ENCODE results near the gene SLC17A3.

Gene SLC17A3

DNA sequence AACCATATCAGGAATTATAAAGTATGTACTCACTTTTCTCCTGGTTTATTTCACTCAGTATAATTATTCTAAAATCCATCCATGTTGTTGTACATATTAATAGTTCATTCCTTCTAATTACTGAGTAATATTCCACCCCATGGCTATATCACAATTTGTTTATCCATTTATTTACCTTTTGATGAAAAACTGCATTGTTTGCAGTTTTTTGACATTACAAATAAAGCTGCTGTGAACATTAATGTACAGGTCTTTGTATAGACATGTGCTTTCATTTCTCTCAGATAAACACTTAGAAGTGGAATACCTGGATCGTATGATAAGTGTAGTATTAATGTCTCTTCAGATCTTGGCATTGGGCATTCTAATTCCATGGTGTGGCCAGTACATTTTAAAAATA lies 4.2 kb downstream of the SLC17A3 start:
- no peak overlapping the region for H4K8ac ChIP-seq (ENCODE audit: low read depth, low read length)
- no peak overlapping the region for H3K4me3 ChIP-seq (ENCODE audit: low read length in 2 of 2)
- no peaks in the 10 kb centered on the region for H3K79me1 ChIP-seq (ENCODE audit: low read depth, low read length)
- H3K27ac ChIP-seq (replicated peaks; ENCODE audit: low read length) = no peak overlapping the region
- no peak overlapping the region for H3K23ac ChIP-seq (ENCODE audit: low read depth, low read length, poor library complexity)
- no peak overlapping the region for H2AFZ ChIP-seq (ENCODE audit: low read length)
- DNase-seq (ENCODE audit: low spot score) = no peak
- no peak overlapping the region for H2BK5ac ChIP-seq (ENCODE audit: low read length)
- H3K18ac ChIP-seq (ENCODE audit: low read length) = no peak overlapping the region
- no peak overlapping the region for H2AK5ac ChIP-seq (ENCODE audit: low read depth, low read length)
- no peaks in the 10 kb centered on the region for H3K9me3 ChIP-seq (replicated peaks in 1 of 2; ENCODE audit: control insufficient read depth in 2 of 2, insufficient read depth in 1 of 2, low read depth in 1 of 2, low read length in 2 of 2)
- no peak overlapping the region for H2BK15ac ChIP-seq (ENCODE audit: low read length)
- H3K4me1 ChIP-seq (ENCODE audit: control insufficient read depth in 2 of 2, insufficient read depth in 1 of 2, low read depth in 1 of 2, low read length in 2 of 2) = no peaks in the 10 kb centered on the region
- no peak overlapping the region for H4K91ac ChIP-seq (ENCODE audit: low read depth, low read length, poor library complexity)
- WGBS, 2 donors (ENCODE audit: extremely low coverage in 2 of 2, insufficient read length in 2 of 2, insufficient replicate concordance in 1 of 2) = no CpG with 5 or more reads among the region's 1 CpG
- H2BK120ac ChIP-seq (ENCODE audit: low read depth, low read length) = no peak overlapping the region
- H3K14ac ChIP-seq (ENCODE audit: low read length) = no peak overlapping the region
- no peaks in the 10 kb centered on the region for H3K36me3 ChIP-seq (replicated peaks in 1 of 2; ENCODE audit: control insufficient read depth in 2 of 2, insufficient read depth in 2 of 2, low read length in 2 of 2)
- H3K4ac ChIP-seq (ENCODE audit: low read length) = no peak overlapping the region
- no peak overlapping the region for H3K9ac ChIP-seq (ENCODE audit: low read depth, low read length, poor library complexity)
- no peak overlapping the region for H2BK12ac ChIP-seq (ENCODE audit: low read length)
- no peaks in the 10 kb centered on the region for H3K27me3 ChIP-seq (ENCODE audit: control insufficient read depth in 3 of 3, insufficient read depth in 3 of 3, low read depth in 1 of 3, low read length in 3 of 3)
- no peak overlapping the region for H3K4me2 ChIP-seq (ENCODE audit: insufficient read depth, low read length, poor library complexity, severe bottlenecking)

DNA sequence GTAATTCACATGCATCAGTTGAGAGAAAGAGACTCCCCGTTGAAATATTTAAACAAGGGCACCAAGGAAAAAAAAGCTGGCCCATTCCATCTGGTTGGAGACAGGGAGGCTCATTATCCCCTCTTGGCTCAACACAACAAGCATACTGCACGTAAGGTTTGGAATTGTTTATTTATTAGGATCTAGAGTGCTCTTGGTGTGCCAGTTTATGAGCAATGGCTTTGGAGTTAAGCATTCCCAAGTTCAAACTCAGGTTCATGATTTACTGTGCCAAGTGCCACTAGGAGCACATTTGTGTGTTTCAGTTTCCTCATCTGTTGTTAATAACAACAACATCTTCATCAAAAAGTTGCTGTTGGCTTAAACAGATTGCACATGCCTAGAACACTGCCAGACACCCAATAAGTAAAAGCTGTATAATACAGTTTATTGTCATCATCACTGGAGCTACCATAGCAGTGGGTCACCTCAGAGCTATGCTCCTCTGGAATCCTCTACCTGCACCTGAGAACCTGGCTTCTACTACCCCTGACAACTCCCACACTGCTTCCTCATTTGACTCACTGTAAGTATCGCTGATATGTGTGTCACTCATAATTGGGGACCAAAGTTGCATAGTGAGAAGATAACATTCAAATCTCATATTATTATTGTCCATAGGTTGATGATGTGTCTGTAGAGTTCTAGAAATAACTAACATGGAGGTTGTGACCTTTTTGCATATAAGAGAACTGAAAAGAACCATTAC lies 5.4 kb downstream of the SLC17A3 start:
- H2BK5ac ChIP-seq (ENCODE audit: low read length) = no peak overlapping the region
- no peaks in the 10 kb centered on the region for H3K9me3 ChIP-seq (replicated peaks in 1 of 2; ENCODE audit: control insufficient read depth in 2 of 2, insufficient read depth in 1 of 2, low read depth in 1 of 2, low read length in 2 of 2)
- H3K4me2 ChIP-seq (ENCODE audit: insufficient read depth, low read length, poor library complexity, severe bottlenecking) = no peak overlapping the region
- WGBS, 2 donors (ENCODE audit: extremely low coverage in 2 of 2, insufficient read length in 2 of 2, insufficient replicate concordance in 1 of 2) = no CpG with 5 or more reads among the region's 3 CpGs
- no peak overlapping the region for H3K14ac ChIP-seq (ENCODE audit: low read length)
- no peak overlapping the region for H3K4ac ChIP-seq (ENCODE audit: low read length)
- H3K4me1 ChIP-seq (ENCODE audit: control insufficient read depth in 2 of 2, insufficient read depth in 1 of 2, low read depth in 1 of 2, low read length in 2 of 2) = no peaks in the 10 kb centered on the region
- no peaks in the 10 kb centered on the region for H3K79me1 ChIP-seq (ENCODE audit: low read depth, low read length)
- H4K8ac ChIP-seq (ENCODE audit: low read depth, low read length) = no peak overlapping the region
- no peak overlapping the region for H3K27ac ChIP-seq (replicated peaks; ENCODE audit: low read length)
- no peak for DNase-seq (ENCODE audit: low spot score)
- H2BK120ac ChIP-seq (ENCODE audit: low read depth, low read length) = no peak overlapping the region
- no peak overlapping the region for H3K9ac ChIP-seq (ENCODE audit: low read depth, low read length, poor library complexity)
- H3K23ac ChIP-seq (ENCODE audit: low read depth, low read length, poor library complexity) = no peak overlapping the region
- H2AK5ac ChIP-seq (ENCODE audit: low read depth, low read length) = no peak overlapping the region
- H2AFZ ChIP-seq (ENCODE audit: low read length) = no peak overlapping the region
- no peak overlapping the region for H3K4me3 ChIP-seq (ENCODE audit: low read length in 2 of 2)
- H2BK15ac ChIP-seq (ENCODE audit: low read length) = no peak overlapping the region
- no peaks in the 10 kb centered on the region for H3K36me3 ChIP-seq (replicated peaks in 1 of 2; ENCODE audit: control insufficient read depth in 2 of 2, insufficient read depth in 2 of 2, low read length in 2 of 2)
- no peak overlapping the region for H2BK12ac ChIP-seq (ENCODE audit: low read length)
- H3K27me3 ChIP-seq (ENCODE audit: control insufficient read depth in 3 of 3, insufficient read depth in 3 of 3, low read depth in 1 of 3, low read length in 3 of 3) = no peaks in the 10 kb centered on the region
- H3K18ac ChIP-seq (ENCODE audit: low read length) = no peak overlapping the region
- no peak overlapping the region for H4K91ac ChIP-seq (ENCODE audit: low read depth, low read length, poor library complexity)

- Histone ChIP-seq H4K91ac (ENCODE audit: low read depth, low read length, poor library complexity) (no peak overlapping the region), H3K4me3 (ENCODE audit: low read length in 2 of 2) (no peak overlapping the region), H3K9me3 (replicated peaks in 1 of 2; ENCODE audit: control insufficient read depth in 2 of 2, insufficient read depth in 1 of 2, low read depth in 1 of 2, low read length in 2 of 2) (no peaks in the 10 kb centered on the region), H2BK15ac (ENCODE audit: low read length) (no peak overlapping the region), H3K4me2 (ENCODE audit: insufficient read depth, low read length, poor library complexity, severe bottlenecking) (no peak overlapping the region), H2BK12ac (ENCODE audit: low read length) (no peak overlapping the region), H4K8ac (ENCODE audit: low read depth, low read length) (no peak overlapping the region), H3K14ac (ENCODE audit: low read length) (no peak overlapping the region), H2AK5ac (ENCODE audit: low read depth, low read length) (no peak overlapping the region), H3K27me3 (ENCODE audit: control insufficient read depth in 3 of 3, insufficient read depth in 3 of 3, low read depth in 1 of 3, low read length in 3 of 3) (no peaks in the 10 kb centered on the region), H3K18ac (ENCODE audit: low read length) (no peak overlapping the region), H3K9ac (ENCODE audit: low read depth, low read length, poor library complexity) (no peak overlapping the region), H3K4me1 (ENCODE audit: control insufficient read depth in 2 of 2, insufficient read depth in 1 of 2, low read depth in 1 of 2, low read length in 2 of 2) (no peaks in the 10 kb centered on the region), H2BK5ac (ENCODE audit: low read length) (no peak overlapping the region), H2BK120ac (ENCODE audit: low read depth, low read length) (no peak overlapping the region), H3K4ac (ENCODE audit: low read length) (no peak overlapping the region), H2AFZ (ENCODE audit: low read length) (no peak overlapping the region), H3K79me1 (ENCODE audit: low read depth, low read length) (no peaks in the 10 kb centered on the region), H3K36me3 (replicated peaks in 1 of 2; ENCODE audit: control insufficient read depth in 2 of 2, insufficient read depth in 2 of 2, low read length in 2 of 2) (no peaks in the 10 kb centered on the region), H3K27ac (replicated peaks; ENCODE audit: low read length) (no peak overlapping the region), H3K23ac (ENCODE audit: low read depth, low read length, poor library complexity) (no peak overlapping the region)
- WGBS, 2 donors (ENCODE audit: extremely low coverage in 2 of 2, insufficient read length in 2 of 2, insufficient replicate concordance in 1 of 2) = no CpG with 5 or more reads among the region's 3 CpGs
- no peak for DNase-seq (ENCODE audit: low spot score)
Measured at GRCh38 chr6:25866011-25866410, 8.0 kb downstream of the SLC17A3 start.

GRCh38 chr6:25863360-25863759 lies 10.7 kb downstream of the SLC17A3 start:
- Histone ChIP-seq H2BK15ac (ENCODE audit: low read length) (no peak overlapping the region), H2BK5ac (ENCODE audit: low read length) (no peak overlapping the region)
- WGBS, 2 donors (ENCODE audit: extremely low coverage in 2 of 2, insufficient read length in 2 of 2, insufficient replicate concordance in 1 of 2) = no CpG with 5 or more reads among the region's 2 CpGs

More at GRCh38 chr6:25863360-25863759, 10.7 kb downstream of the SLC17A3 start:
- Histone ChIP-seq H3K9ac (ENCODE audit: low read depth, low read length, poor library complexity) (no peak overlapping the region), H4K8ac (ENCODE audit: low read depth, low read length) (no peak overlapping the region), H2AFZ (ENCODE audit: low read length) (no peak overlapping the region), H2BK120ac (ENCODE audit: low read depth, low read length) (no peak overlapping the region), H3K18ac (ENCODE audit: low read length) (no peak overlapping the region), H3K4me1 (ENCODE audit: control insufficient read depth in 2 of 2, insufficient read depth in 1 of 2, low read depth in 1 of 2, low read length in 2 of 2) (no peaks in the 10 kb centered on the region), H3K4ac (ENCODE audit: low read length) (no peak overlapping the region), H3K4me2 (ENCODE audit: insufficient read depth, low read length, poor library complexity, severe bottlenecking) (no peak overlapping the region), H4K91ac (ENCODE audit: low read depth, low read length, poor library complexity) (no peak overlapping the region), H2AK5ac (ENCODE audit: low read depth, low read length) (no peak overlapping the region), H3K79me1 (ENCODE audit: low read depth, low read length) (no peaks in the 10 kb centered on the region), H3K27ac (replicated peaks; ENCODE audit: low read length) (no peak overlapping the region), H3K23ac (ENCODE audit: low read depth, low read length, poor library complexity) (no peak overlapping the region), H3K36me3 (replicated peaks in 1 of 2; ENCODE audit: control insufficient read depth in 2 of 2, insufficient read depth in 2 of 2, low read length in 2 of 2) (no peaks in the 10 kb centered on the region), H2BK12ac (ENCODE audit: low read length) (no peak overlapping the region), H3K9me3 (replicated peaks in 1 of 2; ENCODE audit: control insufficient read depth in 2 of 2, insufficient read depth in 1 of 2, low read depth in 1 of 2, low read length in 2 of 2) (no peaks in the 10 kb centered on the region), H3K14ac (ENCODE audit: low read length) (no peak overlapping the region), H3K27me3 (ENCODE audit: control insufficient read depth in 3 of 3, insufficient read depth in 3 of 3, low read depth in 1 of 3, low read length in 3 of 3) (no peaks in the 10 kb centered on the region), H3K4me3 (ENCODE audit: low read length in 2 of 2) (no peak overlapping the region)
- no peak for DNase-seq (ENCODE audit: low spot score)

Data from neuronal stem cell (in vitro differentiated cells).